NCI-H2227 treated with DMSO at 0.1 percent for 48 hours (cell line): Measurements from ENCODE around the gene MAOB.
"Not testable (repeated sequence)": the region's sequence is repeated elsewhere in the genome, so short reads cannot be mapped to it uniquely, and the experiment has no call there.

Experiments
- DNase-seq: peaks from one replicate; lab custom pipeline; 2025; lab: John Stamatoyannopoulos, UW

MAOB gene

DNA sequence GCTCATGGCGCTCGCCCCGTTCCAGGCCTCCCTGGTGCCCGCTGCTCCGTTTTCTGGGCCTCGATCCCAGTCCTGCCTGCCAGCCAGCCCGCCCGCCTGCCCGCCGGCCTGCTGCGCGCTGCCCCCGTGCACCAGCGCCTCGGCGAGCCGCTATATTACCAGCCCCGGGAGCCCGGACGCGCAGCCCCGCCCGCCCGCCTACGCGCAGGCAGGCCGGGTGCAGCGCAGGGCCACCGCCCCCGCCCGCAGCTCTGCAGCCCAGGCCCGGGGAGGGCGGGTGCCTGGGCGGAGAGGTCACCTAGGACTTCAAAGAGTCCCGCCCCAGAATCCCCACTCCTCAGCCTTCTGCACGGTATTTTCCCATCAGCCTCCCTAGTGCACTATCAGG is at the start of gene MAOB:
TSS of gene MAOB (minus strand) at position 157 of the 388 bp plus-strand sequence. CDS start at position 6, 151 bp downstream.
- no peak for DNase-seq

DNA sequence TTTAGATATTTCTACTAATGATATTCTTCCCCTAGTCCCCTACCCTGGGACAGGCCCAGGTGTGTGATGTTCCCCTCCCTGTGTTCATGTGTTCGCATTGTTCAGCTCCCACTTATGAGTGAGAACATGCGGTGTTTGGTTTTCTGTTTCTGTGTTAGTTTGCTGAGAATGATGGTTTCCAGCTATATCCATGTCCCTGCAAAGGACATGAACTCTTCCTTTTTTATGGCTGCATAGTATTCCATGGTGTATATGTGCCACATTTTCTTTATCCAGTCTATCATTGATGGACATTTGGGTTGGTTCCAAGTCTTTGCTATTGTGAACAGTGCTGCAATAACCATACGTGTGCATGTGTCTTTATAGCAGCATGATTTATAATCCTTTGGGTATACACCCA is 39.8 kb upstream of the MAOB start:
- DNase-seq = not testable (repeated sequence)

- not testable (repeated sequence) for DNase-seq
These were observed 28.5 kb upstream of the MAOB start for GRCh38 chrX:43910772-43911171.

GRCh38 chrX:43910012-43910411 is 27.8 kb upstream of the MAOB start:
- no peak for DNase-seq

DNA sequence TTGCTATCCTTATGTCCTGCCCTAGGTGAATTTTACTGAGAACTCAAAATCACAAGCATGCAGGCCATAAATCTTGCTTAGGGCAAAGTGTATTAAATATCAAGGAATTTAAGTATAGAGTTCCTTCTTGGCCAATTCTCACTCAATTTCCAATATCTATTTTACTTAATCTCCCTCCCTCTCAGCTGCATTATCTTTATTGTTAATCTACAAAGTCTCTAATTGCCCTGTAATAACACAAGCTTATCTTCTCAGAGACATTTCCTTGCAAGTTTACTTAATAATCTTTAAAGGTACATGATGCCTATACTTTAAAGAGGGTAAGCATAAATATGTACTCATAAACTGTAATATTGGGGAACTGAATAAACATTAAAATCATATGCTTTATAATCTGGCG is 26.9 kb upstream of the MAOB start:
- DNase-seq = no peak

- no peak for DNase-seq
These were observed 17.9 kb upstream of the MAOB start for GRCh38 chrX:43899878-43900815.

GRCh38 chrX:43898406-43899035 is 16.3 kb upstream of the MAOB start:
- DNase-seq = no peak

DNA sequence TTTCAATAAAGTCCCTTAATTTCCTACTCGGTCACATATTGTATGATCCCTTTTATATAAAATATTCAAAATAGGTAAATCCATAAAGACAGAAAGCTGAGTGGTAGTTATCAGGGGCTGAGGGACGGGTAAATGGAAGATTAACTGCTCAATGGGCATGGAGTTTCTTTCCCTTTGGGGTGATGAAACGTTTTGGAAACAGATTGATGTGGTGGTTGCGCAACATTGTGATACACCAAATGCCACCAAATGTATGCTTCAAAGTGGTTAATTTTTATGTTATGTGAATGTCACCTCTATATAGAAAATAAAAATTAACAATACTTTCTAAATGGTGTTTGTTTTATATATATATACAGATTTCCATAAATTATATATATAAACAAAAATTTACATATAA is 15.0 kb upstream of the MAOB start:
- DNase-seq = no peak

GRCh38 chrX:43892336-43892870 is 10.2 kb upstream of the MAOB start:
- no peak for DNase-seq

DNA sequence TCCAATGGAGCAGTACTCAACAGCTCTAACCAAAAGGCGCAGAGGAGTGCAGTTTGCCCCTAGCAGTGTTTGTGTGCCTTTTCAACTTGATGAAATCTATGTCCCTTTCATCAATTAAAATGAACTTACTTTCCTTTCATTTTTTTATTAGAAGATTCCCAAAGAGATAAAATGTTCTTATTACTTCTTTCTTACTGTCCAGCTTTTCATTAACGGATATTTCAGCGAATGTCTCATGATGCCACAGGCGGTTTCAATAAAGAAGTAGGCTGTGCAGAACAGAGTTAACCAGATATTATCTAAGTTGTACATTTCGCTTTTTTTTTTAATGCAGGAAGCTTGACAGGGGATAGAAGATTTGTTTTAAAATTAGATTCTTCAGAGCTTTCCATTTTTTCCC is 3.4 kb upstream of the MAOB start:
- no peak for DNase-seq

DNA sequence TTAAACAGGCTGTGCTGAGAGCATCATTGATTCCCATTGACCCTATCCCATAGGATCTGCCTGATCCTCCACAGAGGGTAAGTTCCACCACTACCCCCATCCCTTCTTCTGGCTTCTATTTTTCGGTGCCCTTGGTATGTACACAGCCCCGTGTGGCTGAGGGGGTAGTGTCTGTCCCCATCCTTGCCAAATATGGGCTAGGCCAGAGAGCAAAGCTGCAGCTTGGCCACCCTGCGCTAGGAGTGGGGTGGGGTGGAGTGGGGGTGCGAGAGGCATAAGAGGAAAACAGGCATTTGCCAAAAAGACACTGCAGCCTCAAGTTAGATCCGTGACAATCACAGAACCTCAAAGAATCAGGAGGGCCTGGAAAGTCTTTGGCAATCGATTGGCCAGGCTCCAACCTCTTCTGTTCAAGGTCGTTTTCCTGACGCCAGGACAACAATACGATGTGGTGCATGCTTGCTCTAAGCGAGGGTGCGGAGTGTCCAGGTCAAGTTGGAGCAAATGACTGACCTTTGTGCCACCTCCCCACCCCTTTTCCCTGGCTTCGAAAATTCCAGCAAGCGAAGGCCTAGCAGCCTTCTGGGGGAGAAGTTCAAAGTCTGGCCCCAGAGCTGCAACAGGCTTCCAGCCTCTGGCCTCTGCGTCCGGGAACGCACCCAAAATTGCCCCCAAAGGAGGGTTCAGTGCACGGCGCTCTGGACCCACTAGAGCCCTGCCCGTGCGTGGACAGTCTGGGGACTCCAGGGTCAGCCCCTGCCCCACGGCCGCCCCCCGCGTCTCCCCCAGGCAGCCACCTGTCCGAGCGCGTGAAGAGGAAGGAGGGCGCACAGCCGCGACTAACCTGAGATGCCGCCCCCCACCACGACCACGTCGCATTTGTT is 598 bp downstream of the MAOB start:
- no peak for DNase-seq

- DNase-seq = no peak
These were observed 1.8 kb downstream of the MAOB start for GRCh38 chrX:43880425-43880824.

GRCh38 chrX:43878906-43879526 is 3.2 kb downstream of the MAOB start:
- DNase-seq = no peak

- no peak for DNase-seq
These were observed 5.6 kb downstream of the MAOB start for GRCh38 chrX:43876680-43877079.

DNA sequence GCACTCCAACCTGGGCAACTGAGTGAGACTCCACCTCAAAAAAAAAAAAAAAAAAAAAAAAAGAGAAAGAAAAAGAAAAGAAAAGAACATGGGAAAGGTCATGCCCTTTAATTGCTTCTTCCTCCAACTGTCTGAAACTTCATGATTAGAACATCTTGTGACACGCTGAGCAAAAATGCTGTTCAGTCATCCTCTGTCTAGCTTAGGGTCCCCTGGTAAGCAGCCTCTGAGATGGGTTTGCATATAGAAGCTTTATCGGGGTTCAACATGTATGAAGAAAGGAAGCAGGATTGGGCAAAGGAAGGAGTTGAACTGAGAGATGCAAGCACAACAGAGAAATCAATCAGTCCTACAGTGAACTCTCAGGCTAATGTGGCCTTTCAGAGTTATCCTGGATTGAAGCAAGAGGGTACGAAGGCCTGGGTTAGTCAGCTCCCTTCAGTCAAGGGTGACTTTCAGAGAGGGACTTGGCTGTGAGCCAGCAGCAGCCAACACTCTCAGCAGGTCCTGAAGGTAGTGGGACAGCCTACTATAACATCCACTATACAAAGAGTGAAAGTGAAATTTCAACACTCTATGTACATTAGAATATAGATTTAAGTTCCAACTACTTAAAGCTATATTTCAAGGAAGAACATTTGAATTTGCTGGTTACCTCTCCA is 11.4 kb downstream of the MAOB start:
- no peak for DNase-seq

GRCh38 chrX:43870011-43870410 is 12.2 kb downstream of the MAOB start:
- no peak for DNase-seq

DNA sequence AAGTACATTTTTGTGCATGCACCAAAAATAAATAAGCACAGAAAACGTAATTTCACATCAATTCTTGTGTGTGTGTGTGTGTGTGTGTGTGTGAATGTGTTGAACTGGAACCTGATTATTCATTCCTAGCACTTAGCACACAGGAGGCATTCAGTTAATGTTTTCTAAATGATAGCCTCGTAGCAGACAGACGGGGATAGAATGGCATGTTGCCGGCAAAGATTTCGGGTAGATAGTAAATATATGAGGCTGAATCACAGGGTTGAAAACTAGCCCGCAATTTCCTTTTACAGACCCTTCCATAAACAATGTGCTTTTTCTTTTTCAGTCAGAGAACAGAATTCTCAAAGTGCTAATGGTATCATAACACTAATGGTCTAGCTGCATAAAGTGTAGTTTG is 13.5 kb downstream of the MAOB start:
- DNase-seq = peak; percentile 42

GRCh38 chrX:43866423-43866822 is 15.8 kb downstream of the MAOB start:
- no peak for DNase-seq

- no peak for DNase-seq
These were observed 16.5 kb downstream of the MAOB start for GRCh38 chrX:43865791-43866190.

DNA sequence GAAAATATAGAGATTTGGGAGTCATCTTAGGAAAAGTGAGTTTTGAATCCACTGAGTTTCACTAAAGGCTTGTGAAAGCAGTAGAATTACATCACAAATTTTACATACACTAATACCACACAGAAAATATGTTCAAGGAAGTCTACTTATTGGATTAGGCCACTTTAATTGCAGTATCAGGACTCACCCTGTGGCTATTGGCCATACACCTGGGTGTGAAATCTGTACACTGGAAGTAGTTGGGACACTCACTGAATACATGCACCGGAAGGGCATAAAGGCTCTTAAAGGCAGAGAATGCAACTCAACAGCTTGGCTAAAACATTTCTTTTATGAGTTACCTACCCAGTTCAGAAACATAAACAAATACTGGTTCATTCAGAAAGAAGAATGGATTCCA is 19.8 kb downstream of the MAOB start:
- no peak for DNase-seq

DNA sequence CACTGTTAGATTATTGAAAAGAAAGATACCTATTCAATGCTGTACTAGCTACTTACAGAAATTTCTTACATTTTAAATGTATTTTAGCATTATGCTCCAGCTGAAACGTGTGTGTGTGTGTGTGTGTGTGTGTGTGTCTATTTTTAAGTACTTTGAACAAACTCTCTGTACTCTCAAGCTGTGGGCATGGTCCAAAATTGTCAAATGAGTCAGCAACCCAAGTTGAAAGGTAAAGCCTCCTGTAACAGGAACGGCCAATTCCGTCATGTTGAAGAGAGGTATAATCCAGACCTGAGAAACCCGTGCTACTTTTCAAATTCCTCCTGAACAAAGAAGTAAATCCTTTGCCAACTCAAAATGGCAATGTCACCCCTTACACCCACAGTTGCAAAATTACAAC is 20.5 kb downstream of the MAOB start:
- DNase-seq = no peak
